Measurements from ENCODE around the gene LRMDA. TPM values are rescaled to one million over a fixed set of nuclear protein-coding genes. Genes with fewer than 3 reads are reported as not detected.

The LRMDA gene
- total and polyA plus RNA-seq, 2 of the 8 experiments (the other 6 are each of a cell fraction or from before 2014, with no cell fraction given), result 0.86 to 2.8 TPM

DNA sequence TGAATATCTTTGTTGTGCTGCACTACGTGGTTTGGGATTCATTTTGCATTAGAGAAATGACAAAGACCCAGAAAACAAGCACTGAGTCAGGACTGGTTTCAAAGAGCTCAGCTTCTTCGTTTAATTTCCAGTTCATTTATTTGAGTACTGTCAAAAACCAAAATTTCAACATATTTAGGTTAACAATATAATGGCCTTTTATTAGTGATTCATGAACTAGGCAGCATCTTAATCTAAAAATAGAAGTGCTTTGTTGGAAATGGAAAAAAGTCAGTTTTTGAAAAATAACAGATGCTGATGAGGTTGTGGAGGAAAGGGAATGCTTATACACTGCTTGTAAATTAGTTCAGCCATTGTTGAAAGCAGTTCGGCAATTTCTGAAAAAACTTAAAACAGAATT, 856.4 kb downstream of the LRMDA start:
- no peaks in the 10 kb centered on the region for H3K79me2 ChIP-seq (ENCODE audit: control insufficient read depth in 1 of 2, insufficient read depth in 2 of 2, low read length in 2 of 2)
- H3K79me1 ChIP-seq (ENCODE audit: low read depth, low read length), result no peaks in the 10 kb centered on the region
- H3K23ac ChIP-seq (ENCODE audit: insufficient read length), result no peak overlapping the region
- no peak overlapping the region for H2BK120ac ChIP-seq (replicated peaks; ENCODE audit: low read depth, low read length)
- no peaks in the 10 kb centered on the region for H3K23me2 ChIP-seq (ENCODE audit: low read depth, low read length)
- H3K18ac ChIP-seq (ENCODE audit: extremely low read depth, low read length), result no peak overlapping the region
- no peak overlapping the region for H3K56ac ChIP-seq (replicated peaks; ENCODE audit: insufficient read length, low read depth, low read length)
- CTCF ChIA-PET (ENCODE audit: partially characterized antibody), result no interaction called here
- 89% methylated on average over 3 of the region's 3 CpGs; no CpG with 5 or more reads in 1 of the 2 experiments for WGBS, 2 experiments (ENCODE audit: extremely low coverage in 1 of 2, insufficient coverage in 1 of 2, insufficient read length in 1 of 2, insufficient replicate concordance in 2 of 2, low coverage in 1 of 2, low lambda C conversion rate in 2 of 2, missing lambda C conversion rate in 1 of 2)
- no peak overlapping the region for H4K5ac ChIP-seq (ENCODE audit: insufficient read length, low read depth, low read length)
- no peak overlapping the region for H3K9ac ChIP-seq (replicated peaks in 1 of 4; ENCODE audit: extremely low read depth in 1 of 4, low read depth in 3 of 4, low read length in 3 of 4)
- H3K4ac ChIP-seq (replicated peaks; ENCODE audit: insufficient read length, low read depth, low read length), result no peak overlapping the region
- no peak for DNase-seq (ENCODE audit: low read depth in 1 of 2, low spot score in 2 of 2)
- no peak overlapping the region for H2BK15ac ChIP-seq (ENCODE audit: low read length)
- H3K4me1 ChIP-seq (replicated peaks in 1 of 4; ENCODE audit: control insufficient read depth in 3 of 4, insufficient read depth in 4 of 4, low read length in 3 of 4), result no peaks in the 10 kb centered on the region
- H3K36me3 ChIP-seq (ENCODE audit: control insufficient read depth in 2 of 4, insufficient read depth in 4 of 4, low read length in 3 of 4), result no peaks in the 10 kb centered on the region
- H2AK5ac ChIP-seq (ENCODE audit: low read depth, low read length), result no peak overlapping the region
- no peak overlapping the region for H2BK5ac ChIP-seq (ENCODE audit: low read depth, low read length)
- 0 out of 4 replicates have a peak, but pooled peaks cover 0 to 4% of the 10 kb centered on the region in 2 experiments for H3K9me3 ChIP-seq (ENCODE audit: insufficient read depth in 2 of 2, low read depth in 1 of 2, low read length in 1 of 2)
- H2BK20ac ChIP-seq (ENCODE audit: low read length), result no peak overlapping the region
- H4K8ac ChIP-seq (ENCODE audit: extremely low read depth, insufficient read depth, low read length), result no peak overlapping the region
- no peak overlapping the region for H2AFZ ChIP-seq (ENCODE audit: low read length)
- no peak overlapping the region for H4K91ac ChIP-seq (replicated peaks; ENCODE audit: insufficient read length, low read length)
- no peak overlapping the region for H2BK12ac ChIP-seq (ENCODE audit: low read depth, low read length)
- FAIRE-seq, result no peak
- no peak overlapping the region for H3K14ac ChIP-seq (ENCODE audit: insufficient read length)
- no peak overlapping the region for H3K27ac ChIP-seq (ENCODE audit: low read depth, low read length)
- H4K20me1 ChIP-seq (replicated peaks in 1 of 2; ENCODE audit: control insufficient read depth in 1 of 2, insufficient read depth in 2 of 2, low read length in 2 of 2), result no peaks in the 10 kb centered on the region
- H3K4me2 ChIP-seq (ENCODE audit: insufficient read depth in 1 of 2, low read depth in 2 of 2, low read length in 2 of 2), result no peak overlapping the region
- TF ChIP-seq CBX8 (IDR thresholded peaks at IDR 0.05; ENCODE audit: borderline replicate concordance, low read depth, low read length) (no peak), SP2 (IDR thresholded peaks at IDR 0.05; ENCODE audit: low read length) (no peak), BRCA1 (IDR thresholded peaks at IDR 0.05; ENCODE audit: low read depth, low read length) (no peak), RBBP5 (IDR thresholded peaks at IDR 0.05; ENCODE audit: borderline replicate concordance, low read depth, low read length) (no peak), TCF12 (IDR thresholded peaks at IDR 0.05; ENCODE audit: low read depth, low read length) (no peak), TAF7 (optimal IDR thresholded peaks at IDR 0.05; ENCODE audit: borderline replicate concordance, low read depth, low read length) (no peak)
- H3K4me3 ChIP-seq (ENCODE audit: extremely low read depth in 1 of 4, insufficient read depth in 2 of 4, low read depth in 3 of 4, low read length in 4 of 4), result no peak overlapping the region
- POLR2A ChIA-PET (ENCODE audit: partially characterized antibody), result no interaction called here
- H3K27me3 ChIP-seq (replicated peaks in 1 of 4; ENCODE audit: control insufficient read depth in 3 of 4, extremely low read depth in 1 of 4, insufficient read depth in 3 of 4, low read length in 3 of 4), result no peaks in the 10 kb centered on the region
